Colon (tissue), 2 donors: ENCODE measurements around the gene PPP1R1B.

Experiments used
- FAIRE-seq: peaks from 2 replicates; lab custom pipeline; 2012; peaks lifted over from hg19 to GRCh38; lab: Jason Lieb, UNC
- donor health status: control.
- donor health status: control.

PPP1R1B gene

GRCh38 chr17:39655105-39655504 lies 28.4 kb downstream of the PPP1R1B start:
- FAIRE-seq: no peak

GRCh38 chr17:39658346-39658745 lies 31.6 kb downstream of the PPP1R1B start:
- no peak for FAIRE-seq

- FAIRE-seq: no peak
Observed at GRCh38 chr17:39658760-39659159, 32.0 kb downstream of the PPP1R1B start.

- FAIRE-seq: no peak
Observed at GRCh38 chr17:39659279-39660010, 32.7 kb downstream of the PPP1R1B start.

GRCh38 chr17:39660011-39660360 lies 33.2 kb downstream of the PPP1R1B start:
- FAIRE-seq: no peak

GRCh38 chr17:39660397-39661385 lies 33.9 kb downstream of the PPP1R1B start:
- FAIRE-seq: no peak

GRCh38 chr17:39661744-39662541 lies 35.2 kb downstream of the PPP1R1B start:
- FAIRE-seq: no peak

GRCh38 chr17:39662551-39663339 lies 36.0 kb downstream of the PPP1R1B start:
- no peak for FAIRE-seq

GRCh38 chr17:39663340-39663687 lies 36.6 kb downstream of the PPP1R1B start:
- FAIRE-seq: no peak

GRCh38 chr17:39663688-39664580 lies 37.2 kb downstream of the PPP1R1B start:
- no peak for FAIRE-seq

GRCh38 chr17:39664581-39665561 lies 38.1 kb downstream of the PPP1R1B start, which contains the start of gene TCAP:
TSS of gene TCAP (plus strand) at chr17:39665349. CDS start at chr17:39665360, 11 bp downstream.
- FAIRE-seq: no peak

GRCh38 chr17:39665642-39666224 lies 39.0 kb downstream of the PPP1R1B start:
- no peak for FAIRE-seq

GRCh38 chr17:39666231-39666600 lies 39.5 kb downstream of the PPP1R1B start:
- no peak for FAIRE-seq

- no peak for FAIRE-seq
Observed at GRCh38 chr17:39666601-39667261, 40.0 kb downstream of the PPP1R1B start.

GRCh38 chr17:39667262-39667944 lies 40.7 kb downstream of the PPP1R1B start:
- FAIRE-seq: no peak

GRCh38 chr17:39667945-39668924 lies 41.5 kb downstream of the PPP1R1B start, which contains the start of gene PNMT:
TSS of gene PNMT (plus strand) at chr17:39668453. CDS start at chr17:39668476, 23 bp downstream.
- FAIRE-seq: no peak
